ENCODE results near the gene EFNB2.
A peak's percentile ranks its signal among the peaks of the same experiment; 100 is the strongest.

The EFNB2 gene

DNA sequence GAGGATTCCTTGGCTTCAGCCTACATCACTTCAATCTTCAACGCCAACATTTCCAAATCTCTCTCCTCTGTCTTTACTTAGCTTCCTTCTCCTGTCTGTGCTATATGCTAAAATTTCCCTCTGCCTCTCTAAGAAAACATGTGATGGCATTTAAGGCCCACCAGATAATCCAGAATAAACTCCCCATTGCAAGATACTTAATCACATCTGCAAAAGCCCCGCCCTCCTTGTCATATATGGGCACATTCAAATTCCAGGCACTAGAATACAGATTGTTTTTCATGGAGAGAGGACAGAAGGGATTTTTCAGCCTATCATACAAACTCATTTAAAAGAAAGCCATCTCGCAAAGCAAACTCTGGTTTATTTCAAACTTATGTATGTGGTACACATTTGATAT is 16.3 kb upstream of the EFNB2 start:
- no peaks in the 10 kb centered on the region for H3K9me3 ChIP-seq (ENCODE audit: insufficient read depth, low read depth, low read length)
- peaks cover 3% of the 10 kb centered on the region for H3K79me2 ChIP-seq (ENCODE audit: control insufficient read depth, insufficient read depth, low read length, poor library complexity)
- no peaks in the 10 kb centered on the region for H3K27me3 ChIP-seq (ENCODE audit: insufficient read depth, low read length)
- no peak overlapping the region for H2BK12ac ChIP-seq (ENCODE audit: low read length)
- H4K8ac ChIP-seq (ENCODE audit: low read depth, low read length), result no peak overlapping the region
- H2BK5ac ChIP-seq (ENCODE audit: low read depth, low read length, poor library complexity), result no peak overlapping the region
- no CpG with 5 or more reads among the region's 3 CpGs for WGBS (ENCODE audit: extremely low coverage, insufficient coverage, insufficient read length)
- H3K4ac ChIP-seq (ENCODE audit: low read depth, low read length), result no peak overlapping the region
- H3K79me1 ChIP-seq (ENCODE audit: low read length), result no peaks in the 10 kb centered on the region
- no peak overlapping the region for H3K23ac ChIP-seq (ENCODE audit: low read length)
- no peak overlapping the region for H3K18ac ChIP-seq (ENCODE audit: low read length)
- H3K27ac ChIP-seq (ENCODE audit: low read depth, low read length), result no peak overlapping the region
- no peak overlapping the region for H3K4me3 ChIP-seq (ENCODE audit: low read depth, low read length)
- H3K4me2 ChIP-seq (ENCODE audit: low read length), result no peak overlapping the region
- H3K9ac ChIP-seq (ENCODE audit: low read length), result no peak overlapping the region
- H3K14ac ChIP-seq (ENCODE audit: low read length), result no peak overlapping the region
- no peaks in the 10 kb centered on the region for H3K4me1 ChIP-seq (ENCODE audit: control insufficient read depth in 1 of 2, insufficient read depth in 2 of 2, low read length in 2 of 2)
- no peak overlapping the region for H2AK5ac ChIP-seq (ENCODE audit: low read length)
- no peak overlapping the region for H4K91ac ChIP-seq (ENCODE audit: low read depth, low read length)
- H2AFZ ChIP-seq (ENCODE audit: insufficient read depth, low read length, poor library complexity), result no peak overlapping the region
- H2BK120ac ChIP-seq (ENCODE audit: insufficient read depth, low read length, poor library complexity), result no peak overlapping the region
- H4K12ac ChIP-seq (ENCODE audit: low read depth, low read length), result no peak overlapping the region
- H3K36me3 ChIP-seq (ENCODE audit: control insufficient read depth in 1 of 2, insufficient read depth in 2 of 2, low read length in 2 of 2), result peaks cover 8 to 13% of the 10 kb centered on the region in 2 experiments
- DNase-seq, result no peak

DNA sequence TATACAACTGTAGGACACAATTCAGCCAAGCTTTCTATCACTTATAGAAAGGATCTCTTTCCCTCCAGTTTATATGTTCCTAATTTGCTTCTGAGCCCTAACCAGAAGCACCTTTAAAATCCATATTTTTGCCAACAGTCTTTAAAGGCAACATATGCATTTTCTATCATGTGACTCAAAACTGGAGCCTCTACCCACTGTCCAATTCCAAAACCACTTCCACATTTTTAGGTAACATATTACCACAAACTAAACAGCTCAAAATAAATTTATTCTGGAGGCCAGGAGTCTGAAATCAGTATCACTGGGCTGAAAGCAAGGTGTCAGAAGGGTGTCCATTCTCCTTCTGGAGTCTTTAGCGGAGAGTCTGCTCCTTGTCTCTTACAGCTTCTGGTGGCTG is 15.9 kb upstream of the EFNB2 start:
- Histone ChIP-seq H2AFZ (ENCODE audit: insufficient read depth, low read length, poor library complexity) (no peak overlapping the region), H3K4me2 (ENCODE audit: low read length) (no peak overlapping the region), H4K91ac (ENCODE audit: low read depth, low read length) (no peak overlapping the region), H2BK5ac (ENCODE audit: low read depth, low read length, poor library complexity) (no peak overlapping the region), H3K4me3 (ENCODE audit: low read depth, low read length) (no peak overlapping the region), H3K4me1 (ENCODE audit: control insufficient read depth in 1 of 2, insufficient read depth in 2 of 2, low read length in 2 of 2) (no peaks in the 10 kb centered on the region), H4K8ac (ENCODE audit: low read depth, low read length) (no peak overlapping the region), H3K9ac (ENCODE audit: low read length) (no peak overlapping the region), H3K79me2 (ENCODE audit: control insufficient read depth, insufficient read depth, low read length, poor library complexity) (peaks cover 3% of the 10 kb centered on the region), H3K79me1 (ENCODE audit: low read length) (no peaks in the 10 kb centered on the region), H3K36me3 (ENCODE audit: control insufficient read depth in 1 of 2, insufficient read depth in 2 of 2, low read length in 2 of 2) (peaks cover 8 to 13% of the 10 kb centered on the region in 2 experiments), H3K18ac (ENCODE audit: low read length) (no peak overlapping the region), H2BK12ac (ENCODE audit: low read length) (no peak overlapping the region), H3K27me3 (ENCODE audit: insufficient read depth, low read length) (no peaks in the 10 kb centered on the region), H3K14ac (ENCODE audit: low read length) (no peak overlapping the region), H2AK5ac (ENCODE audit: low read length) (no peak overlapping the region), H4K12ac (ENCODE audit: low read depth, low read length) (no peak overlapping the region), H2BK120ac (ENCODE audit: insufficient read depth, low read length, poor library complexity) (no peak overlapping the region), H3K27ac (ENCODE audit: low read depth, low read length) (no peak overlapping the region), H3K4ac (ENCODE audit: low read depth, low read length) (no peak overlapping the region), H3K23ac (ENCODE audit: low read length) (no peak overlapping the region), H3K9me3 (ENCODE audit: insufficient read depth, low read depth, low read length) (no peaks in the 10 kb centered on the region)
- no CpG with 5 or more reads among the region's 1 CpG for WGBS (ENCODE audit: extremely low coverage, insufficient coverage, insufficient read length)
- no peak for DNase-seq

DNA sequence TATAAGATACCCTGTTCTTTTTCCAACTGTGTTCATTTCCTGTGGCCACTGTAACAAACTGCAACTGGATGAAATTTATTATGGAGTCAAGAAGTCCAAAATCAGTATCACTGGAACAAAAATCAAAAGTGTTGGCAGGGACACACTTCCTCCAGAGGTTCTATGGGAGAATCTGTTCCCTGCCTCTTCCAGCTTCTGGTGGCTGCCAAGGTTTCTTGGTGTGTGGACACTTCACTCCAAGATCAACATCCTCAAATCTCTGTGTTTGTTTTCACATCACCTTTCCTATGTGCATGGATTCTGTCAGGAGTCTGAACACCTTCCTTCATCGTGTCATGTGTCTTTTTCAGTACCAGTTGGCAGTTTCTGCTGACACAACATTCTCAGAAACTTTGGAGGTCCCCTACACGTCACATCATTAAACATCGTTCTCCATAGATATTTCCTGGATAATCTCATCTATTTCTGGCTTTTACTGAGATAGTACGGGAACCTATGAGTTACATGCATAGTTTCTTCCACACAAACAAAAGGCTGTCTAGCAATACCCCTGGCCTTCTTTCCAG is 15.2 kb upstream of the EFNB2 start:
- no peaks in the 10 kb centered on the region for H3K27me3 ChIP-seq (ENCODE audit: insufficient read depth, low read length)
- H3K4me3 ChIP-seq (ENCODE audit: low read depth, low read length), result no peak overlapping the region
- H3K23ac ChIP-seq (ENCODE audit: low read length), result no peak overlapping the region
- H2AFZ ChIP-seq (ENCODE audit: insufficient read depth, low read length, poor library complexity), result no peak overlapping the region
- H3K4me2 ChIP-seq (ENCODE audit: low read length), result no peak overlapping the region
- no peak overlapping the region for H3K14ac ChIP-seq (ENCODE audit: low read length)
- H2BK12ac ChIP-seq (ENCODE audit: low read length), result no peak overlapping the region
- H3K4ac ChIP-seq (ENCODE audit: low read depth, low read length), result peak overlapping the region; percentile 14
- no peak overlapping the region for H3K27ac ChIP-seq (ENCODE audit: low read depth, low read length)
- H4K91ac ChIP-seq (ENCODE audit: low read depth, low read length), result no peak overlapping the region
- no peaks in the 10 kb centered on the region for H3K79me1 ChIP-seq (ENCODE audit: low read length)
- no peaks in the 10 kb centered on the region for H3K4me1 ChIP-seq (ENCODE audit: control insufficient read depth in 1 of 2, insufficient read depth in 2 of 2, low read length in 2 of 2)
- no peak overlapping the region for H2BK5ac ChIP-seq (ENCODE audit: low read depth, low read length, poor library complexity)
- H3K18ac ChIP-seq (ENCODE audit: low read length), result no peak overlapping the region
- H3K9ac ChIP-seq (ENCODE audit: low read length), result no peak overlapping the region
- H3K36me3 ChIP-seq (ENCODE audit: control insufficient read depth in 1 of 2, insufficient read depth in 2 of 2, low read length in 2 of 2), result peaks cover 8 to 12% of the 10 kb centered on the region in 2 experiments
- no peak overlapping the region for H2AK5ac ChIP-seq (ENCODE audit: low read length)
- DNase-seq, result no peak
- no peak overlapping the region for H4K12ac ChIP-seq (ENCODE audit: low read depth, low read length)
- no peak overlapping the region for H4K8ac ChIP-seq (ENCODE audit: low read depth, low read length)
- H3K79me2 ChIP-seq (ENCODE audit: control insufficient read depth, insufficient read depth, low read length, poor library complexity), result peaks cover 3% of the 10 kb centered on the region
- no peaks in the 10 kb centered on the region for H3K9me3 ChIP-seq (ENCODE audit: insufficient read depth, low read depth, low read length)
- WGBS (ENCODE audit: extremely low coverage, insufficient coverage, insufficient read length), result no CpG with 5 or more reads among the region's 4 CpGs
- H2BK120ac ChIP-seq (ENCODE audit: insufficient read depth, low read length, poor library complexity), result no peak overlapping the region

DNA sequence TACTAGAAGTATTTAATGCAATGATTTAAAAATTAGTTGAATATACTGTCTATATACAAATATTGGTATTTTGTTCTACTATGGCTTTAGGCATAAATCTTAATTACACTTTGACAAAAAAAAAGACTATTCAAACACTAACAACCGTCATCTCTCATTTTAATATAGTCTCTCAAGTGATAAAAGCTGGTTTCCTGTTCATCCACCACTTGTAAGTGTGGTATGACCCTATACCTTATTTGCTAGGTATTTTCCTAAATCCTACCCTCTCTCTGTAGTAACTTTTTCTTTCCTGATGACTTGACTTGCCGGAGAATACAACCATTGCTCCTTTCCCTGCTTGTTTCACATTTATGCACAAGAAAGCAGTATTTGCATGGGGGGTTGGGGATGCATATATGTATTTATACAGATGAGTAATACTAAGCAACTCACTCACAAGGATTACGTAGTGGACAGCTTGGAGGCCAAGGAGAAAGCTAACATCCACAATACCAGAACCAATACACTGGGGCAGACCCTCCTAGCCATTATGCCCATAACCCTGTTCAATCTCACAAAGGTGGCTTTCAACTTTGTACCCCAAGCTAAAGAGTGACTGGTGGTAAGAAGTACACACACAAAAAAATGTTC is 12.7 kb upstream of the EFNB2 start:
- no peak overlapping the region for H2BK12ac ChIP-seq (ENCODE audit: low read length)
- DNase-seq, result no peak
- H2BK5ac ChIP-seq (ENCODE audit: low read depth, low read length, poor library complexity), result no peak overlapping the region
- H3K9ac ChIP-seq (ENCODE audit: low read length), result no peak overlapping the region
- H2AK5ac ChIP-seq (ENCODE audit: low read length), result no peak overlapping the region
- H3K18ac ChIP-seq (ENCODE audit: low read length), result no peak overlapping the region
- H3K4me1 ChIP-seq (ENCODE audit: control insufficient read depth in 1 of 2, insufficient read depth in 2 of 2, low read length in 2 of 2), result no peaks in the 10 kb centered on the region
- H4K12ac ChIP-seq (ENCODE audit: low read depth, low read length), result no peak overlapping the region
- H3K4ac ChIP-seq (ENCODE audit: low read depth, low read length), result no peak overlapping the region
- no peaks in the 10 kb centered on the region for H3K27me3 ChIP-seq (ENCODE audit: insufficient read depth, low read length)
- H3K27ac ChIP-seq (ENCODE audit: low read depth, low read length), result no peak overlapping the region
- no CpG with 5 or more reads among the region's 3 CpGs for WGBS (ENCODE audit: extremely low coverage, insufficient coverage, insufficient read length)
- H3K79me1 ChIP-seq (ENCODE audit: low read length), result no peaks in the 10 kb centered on the region
- no peak overlapping the region for H3K23ac ChIP-seq (ENCODE audit: low read length)
- H3K4me2 ChIP-seq (ENCODE audit: low read length), result no peak overlapping the region
- H2AFZ ChIP-seq (ENCODE audit: insufficient read depth, low read length, poor library complexity), result no peak overlapping the region
- H4K8ac ChIP-seq (ENCODE audit: low read depth, low read length), result no peak overlapping the region
- no peak overlapping the region for H3K14ac ChIP-seq (ENCODE audit: low read length)
- no peaks in the 10 kb centered on the region for H3K9me3 ChIP-seq (ENCODE audit: insufficient read depth, low read depth, low read length)
- H3K36me3 ChIP-seq (ENCODE audit: control insufficient read depth in 1 of 2, insufficient read depth in 2 of 2, low read length in 2 of 2), result peaks cover 2 to 7% of the 10 kb centered on the region in 2 experiments
- no peak overlapping the region for H4K91ac ChIP-seq (ENCODE audit: low read depth, low read length)
- H2BK120ac ChIP-seq (ENCODE audit: insufficient read depth, low read length, poor library complexity), result no peak overlapping the region
- no peak overlapping the region for H3K4me3 ChIP-seq (ENCODE audit: low read depth, low read length)
- H3K79me2 ChIP-seq (ENCODE audit: control insufficient read depth, insufficient read depth, low read length, poor library complexity), result peaks cover 1% of the 10 kb centered on the region

Measured in trophoblast cell (in vitro differentiated cells and primary cell).